Gastrocnemius medialis (tissue), 4 donors: Measurements from ENCODE around the gene IL18. TPM values are rescaled to one million over a fixed set of nuclear protein-coding genes. Genes with fewer than 3 reads are reported as not detected.
A peak's percentile ranks its signal among the peaks of the same experiment; 100 is the strongest.
"Not testable (repeated sequence)": the region's sequence is repeated elsewhere in the genome, so short reads cannot be mapped to it uniquely, and the experiment has no call there.

ENCODE experiments used
- ATAC-seq, 2 donors: fragments of 150-250 bp; one replicate each; pipeline ENCODE4 v1.9.1; 2016
- DNase-seq, 2 donors: peaks; one replicate each; pipeline ENCODE4 v3.0.0-alpha.2; 2019
- H3K27ac ChIP-seq, 4 donors: fragments of 200-600 bp; sonication (generic); 1 replicate in 1 of 4; 2 replicates in 3 of 4; pipeline ENCODE4 v1.5.1; 2016 to 2018; ENCODE audit warnings: mild to moderate bottlenecking in 2 of 4, moderate library complexity in 1 of 4
- H3K27me3 ChIP-seq, 3 donors: fragments of 200-600 bp; sonication (generic) in 2 of 3; 1 replicate in 1 of 3; 2 replicates in 2 of 3; pipeline versions ENCODE4 v1.5.1 to v1.6.0; 2016 to 2019; ENCODE audit warnings: mild to moderate bottlenecking in 1 of 3, moderate library complexity in 1 of 3
- H3K36me3 ChIP-seq, 2 donors: fragments of 200-600 bp; sonication (generic) in 1 of 2; one replicate each; pipeline ENCODE4 v1.5.1; 2017 to 2018
- H3K4me1 ChIP-seq, 2 donors: fragments of 200-600 bp; sonication (generic) in 1 of 2; one replicate each; pipeline ENCODE4 v1.5.1; 2016 to 2017; ENCODE audit warnings: mild to moderate bottlenecking in 2 of 2
- H3K4me3 ChIP-seq, 4 donors: fragments of 200-600 bp; sonication (generic) in 3 of 4; 1 replicate in 1 of 4; 2 replicates in 3 of 4; pipeline ENCODE4 v1.5.1; 2016 to 2019; ENCODE audit warnings: mild to moderate bottlenecking in 2 of 4
- H3K9me3 ChIP-seq, 3 donors: fragments of 200-600 bp; sonication (generic) in 2 of 3; 1 replicate in 1 of 3; 2 replicates in 2 of 3; pipeline ENCODE4 v1.5.1; 2016 to 2019
- CTCF ChIP-seq, 5 experiments: fragments of 450-650 bp in 3 of 5; fragments of 200-600 bp in 2 of 5; sonication (generic) in 2 of 5; IDR thresholded peaks in 4 of 5; conservative IDR thresholded peaks in 1 of 5; 1 replicate in 4 of 5; 2 replicates in 1 of 5; pipeline ENCODE4 v1.5.1; 2016 to 2019; ENCODE audit warnings: antibody characterized with exemption in 5 of 5, mild to moderate bottlenecking in 3 of 5, moderate library complexity in 3 of 5
- POLR2A ChIP-seq, 2 donors: fragments of 450-650 bp; IDR thresholded peaks; one replicate each; pipeline ENCODE4 v1.6.1; 2017; ENCODE audit warnings: antibody characterized with exemption in 2 of 2, mild to moderate bottlenecking in 2 of 2, moderate library complexity in 2 of 2
- in situ Hi-C, 4 donors: fragments of 200-750 bp; cut with MboI; loops; one replicate each; pipeline versions ENCODE4 v1.15.0 to v1.8.0; 2017; ENCODE audit warnings: low sequenced_read_pairs in 4 of 4
- intact Hi-C: fragments of 100-400 bp; cut with DNase I; formaldehyde crosslinking; loops from one replicate; pipeline ENCODE4 v1.15.1; 2023; ENCODE audit warnings: low total_unique reads
- total RNA-seq, 4 donors: library from RNA; depleted of rRNA; stranded (reverse); fragments of >200 nt; gene quantifications; one replicate each; pipeline versions ENCODE4 v1.1.0 to v1.2.3, GENCODE V29; 2016

IL18 gene
- total RNA-seq, 4 donors from 2014 or later = 0.58 to 11.7 (median 6.8) TPM

- DNase-seq = no peak
- no peak overlapping the region for H3K27ac ChIP-seq
- intact Hi-C loops (no loop called here), in situ Hi-C loops (no loop called here)
- H3K4me3 ChIP-seq = no peak overlapping the region
- no peak for TF ChIP-seq POLR2A (IDR thresholded peaks at IDR 0.05)
- TF ChIP-seq CTCF (IDR thresholded peaks at IDR 0.05 in 4 of 5, conservative IDR thresholded peaks at IDR 0.05 in 1 of 5) = no peak
- ATAC-seq = no peak
- H3K36me3 ChIP-seq = no peaks in the 10 kb centered on the region
- H3K27me3 ChIP-seq = no peaks in the 10 kb centered on the region
- peaks cover 5 to 7% of the 10 kb centered on the region in 2 donors for H3K4me1 ChIP-seq
- H3K9me3 ChIP-seq = no peaks in the 10 kb centered on the region
Measured at GRCh38 chr11:112195951-112196351, 32.1 kb upstream of the IL18 start.

- H3K4me1 ChIP-seq, H3K27me3 ChIP-seq, ATAC-seq, DNase-seq, intact Hi-C loops, H3K9me3 ChIP-seq, in situ Hi-C loops, H3K36me3 ChIP-seq, H3K27ac ChIP-seq, H3K4me3 ChIP-seq: not testable (repeated sequence)
Measured at GRCh38 chr11:112195113-112195512, 31.2 kb upstream of the IL18 start.

- ATAC-seq = no peak
- TF ChIP-seq CTCF (IDR thresholded peaks at IDR 0.05 in 4 of 5, conservative IDR thresholded peaks at IDR 0.05 in 1 of 5) (no peak), POLR2A (IDR thresholded peaks at IDR 0.05) (no peak)
- Histone ChIP-seq H3K4me3 (no peak overlapping the region), H3K36me3 (no peaks in the 10 kb centered on the region), H3K9me3 (no peaks in the 10 kb centered on the region), H3K4me1 (peaks cover 15 to 17% of the 10 kb centered on the region in 2 donors), H3K27ac (peak overlapping the region; percentile 42 to 70 (median 53)), H3K27me3 (no peaks in the 10 kb centered on the region)
- in situ Hi-C loops (loop anchor here in 1 of 4 donors (10.0 kb wide), 1 partner anchor 72 kb away; no protein-coding TSS in a partner anchor), intact Hi-C loops (no loop called here)
- DNase-seq = no peak
Measured at GRCh38 chr11:112186304-112186703, 22.4 kb upstream of the IL18 start.

- no peak for TF ChIP-seq CTCF (IDR thresholded peaks at IDR 0.05 in 4 of 5, conservative IDR thresholded peaks at IDR 0.05 in 1 of 5)
- no peak for TF ChIP-seq POLR2A (IDR thresholded peaks at IDR 0.05)
- intact Hi-C loops (no loop called here), in situ Hi-C loops (loop anchor here in 1 of 4 donors (10.0 kb wide), 1 partner anchor 71 kb away; no protein-coding TSS in a partner anchor)
- Histone ChIP-seq H3K27me3 (no peaks in the 10 kb centered on the region), H3K9me3 (no peaks in the 10 kb centered on the region), H3K4me1 (peaks cover 15 to 17% of the 10 kb centered on the region in 2 donors), H3K36me3 (no peaks in the 10 kb centered on the region), H3K4me3 (no peak overlapping the region), H3K27ac (peak overlapping the region; percentile 42 to 70 (median 53))
- DNase-seq (no peak), ATAC-seq (peak; percentile 52 to 74)
Measured at GRCh38 chr11:112185883-112186282, 22.0 kb upstream of the IL18 start.

GRCh38 chr11:112182867-112183266 is 19.0 kb upstream of the IL18 start:
- ATAC-seq (no peak), DNase-seq (no peak)
- intact Hi-C loops (no loop called here), in situ Hi-C loops (loop anchor here in 1 of 4 donors (10.0 kb wide), 1 partner anchor 68 kb away; no protein-coding TSS in a partner anchor)
- TF ChIP-seq POLR2A (IDR thresholded peaks at IDR 0.05) = no peak
- TF ChIP-seq CTCF (IDR thresholded peaks at IDR 0.05 in 4 of 5, conservative IDR thresholded peaks at IDR 0.05 in 1 of 5) = no peak
- H3K4me3 ChIP-seq = no peak overlapping the region
- H3K4me1 ChIP-seq = peaks cover 21 to 22% of the 10 kb centered on the region in 2 donors
- no peak overlapping the region for H3K27ac ChIP-seq
- no peaks in the 10 kb centered on the region for H3K36me3 ChIP-seq
- H3K9me3 ChIP-seq = no peaks in the 10 kb centered on the region
- no peaks in the 10 kb centered on the region for H3K27me3 ChIP-seq
